K562 (cell line): ENCODE results near the gene CHAD. TPM values are rescaled to one million over a fixed set of nuclear protein-coding genes. Genes with fewer than 3 reads are reported as not detected.

Experiments
- ATF7 ChIP-seq: fragments of 450-650 bp; IDR thresholded peaks from 2 replicates; pipeline ENCODE4 v1.7.1; 2014; ENCODE audit warnings: mild to moderate bottlenecking, moderate library complexity
- CBFB ChIP-seq: sonication (generic); formaldehyde crosslinking; IDR thresholded peaks from 2 replicates; pipeline ENCODE4 v1.4.0; 2020; ENCODE audit warnings: mild to moderate bottlenecking, missing genetic modification reagents
- CBX1 ChIP-seq: sonication (generic); IDR thresholded peaks from 2 replicates; pipeline ENCODE4 v1.6.1; 2016; ENCODE audit warnings: antibody characterized with exemption, low read depth, mild to moderate bottlenecking
- CREB1 ChIP-seq, 2 experiments: sonication (generic) in 1 of 2; formaldehyde crosslinking in 1 of 2; IDR thresholded peaks; 2 replicates each; pipeline versions ENCODE4 v1.6.1 to v1.8.0; 2012 to 2022; ENCODE audit warnings: inconsistent platforms in 1 of 2, mild to moderate bottlenecking in 1 of 2, missing genetic modification reagents in 1 of 2, moderate library complexity in 1 of 2
- GATAD2B ChIP-seq: fragments of 450-650 bp; IDR thresholded peaks from 2 replicates; pipeline ENCODE4 v1.6.1; 2017; ENCODE audit warnings: mild to moderate bottlenecking, borderline replicate concordance
- GTF2A2 ChIP-seq: IDR thresholded peaks from 2 replicates; pipeline ENCODE4 v1.6.1; 2016; ENCODE audit warnings: mild to moderate bottlenecking, missing genetic modification characterization, missing compliant biosample characterization
- JUN ChIP-seq, 2 experiments: sonication (generic) in 1 of 2; formaldehyde crosslinking in 1 of 2; IDR thresholded peaks; 2 replicates each; pipeline versions ENCODE4 v1.6.1 to v1.8.0; 2012 to 2022; ENCODE audit warnings: borderline replicate concordance in 2 of 2, mild to moderate bottlenecking in 2 of 2, improper control_type of control experiment in 1 of 2, low read depth in 1 of 2, low read length in 1 of 2, missing genetic modification reagents in 1 of 2
- KLF6 ChIP-seq: fragments of 250-450 bp; sonication (Bioruptor Pico); IDR thresholded peaks from 2 replicates; pipeline ENCODE4 v1.4.0; 2020; ENCODE audit warnings: mild to moderate bottlenecking, moderate library complexity, borderline replicate concordance
- L3MBTL2 ChIP-seq: fragments of 450-650 bp; IDR thresholded peaks from 2 replicates; pipeline ENCODE4 v1.6.1; 2016; ENCODE audit warnings: mild to moderate bottlenecking, moderate library complexity
- NFE2 ChIP-seq: IDR thresholded peaks from 2 replicates; pipeline ENCODE4 v1.6.1; 2014; ENCODE audit warnings: antibody characterized with exemption, low read depth
- NR4A1 ChIP-seq, 2 experiments: fragments of 250-450 bp in 1 of 2; fragments of 450-650 bp in 1 of 2; sonication (Bioruptor Pico) in 1 of 2; IDR thresholded peaks; 2 replicates each; pipeline versions ENCODE4 v1.4.0 to v1.6.1; 2016 to 2020; ENCODE audit warnings: mild to moderate bottlenecking in 2 of 2, missing compliant biosample characterization in 1 of 2, missing genetic modification characterization in 1 of 2, moderate library complexity in 1 of 2
- POLR2A ChIP-seq: fragments of 450-650 bp; conservative IDR thresholded peaks from 2 replicates; pipeline ENCODE4 v1.6.1; 2016
- RB1 ChIP-seq: fragments of 450-650 bp; IDR thresholded peaks from 2 replicates; pipeline ENCODE4 v1.6.1; 2017; ENCODE audit warnings: low read depth, mild to moderate bottlenecking
- RCOR1 ChIP-seq, 2 experiments: IDR thresholded peaks; 2 replicates each; pipeline ENCODE4 v1.6.1; 2012; ENCODE audit warnings: low read depth in 2 of 2, low read length in 2 of 2, borderline replicate concordance in 1 of 2, improper control_type of control experiment in 1 of 2
- SIN3B ChIP-seq: fragments of 450-650 bp; IDR thresholded peaks from 2 replicates; pipeline ENCODE4 v1.6.1; 2017; ENCODE audit warnings: low read depth, mild to moderate bottlenecking, moderate library complexity
- SOX6 ChIP-seq: fragments of 450-650 bp; IDR thresholded peaks from 2 replicates; pipeline ENCODE4 v1.6.1; 2014; ENCODE audit warnings: mild to moderate bottlenecking
- SREBF1 ChIP-seq: fragments of 150-350 bp; IDR thresholded peaks from 2 replicates; pipeline ENCODE4 v1.6.1; 2014; ENCODE audit warnings: antibody characterized with exemption, low read depth, low read length, borderline replicate concordance
- TAL1 ChIP-seq: fragments of 450-650 bp; IDR thresholded peaks from 2 replicates; pipeline ENCODE4 v1.6.1; 2016; ENCODE audit warnings: mild to moderate bottlenecking
- TFAP4 ChIP-seq: sonication (generic); formaldehyde crosslinking; IDR thresholded peaks from 2 replicates; pipeline ENCODE4 v1.8.0; 2022; ENCODE audit warnings: missing genetic modification reagents, mild to moderate bottlenecking, moderate library complexity, borderline replicate concordance
- ZFX ChIP-seq: sonication (generic); formaldehyde crosslinking; IDR thresholded peaks from 2 replicates; pipeline ENCODE4 v1.8.0; 2022; ENCODE audit warnings: mild to moderate bottlenecking, missing genetic modification reagents, moderate library complexity
- ZNF239 ChIP-seq: fragments of 250-450 bp; sonication (Bioruptor Pico); IDR thresholded peaks from 2 replicates; pipeline ENCODE4 v1.4.0; 2020; ENCODE audit warnings: mild to moderate bottlenecking
- ZNF282 ChIP-seq: sonication (generic); formaldehyde crosslinking; IDR thresholded peaks from 2 replicates; pipeline ENCODE4 v1.8.1; 2023; ENCODE audit warnings: missing genetic modification reagents
- ZNF384 ChIP-seq: IDR thresholded peaks from 2 replicates; pipeline ENCODE4 v1.6.1; 2012; ENCODE audit warnings: low read depth, low read length, improper control_type of control experiment
- ZNF778 ChIP-seq: fragments of 450-650 bp; formaldehyde crosslinking; IDR thresholded peaks from 2 replicates; pipeline ENCODE4 v1.4.0; 2020; ENCODE audit warnings: mild to moderate bottlenecking, moderate library complexity
- polyA plus RNA-seq, 8 experiments: library from polyadenylated mRNA; depleted of rRNA in 4 of 8; stranded (reverse) in 5 of 8; unstranded in 3 of 8; fragments of >200 nt; fragmentation: Nextera tagmentation in 2 of 8; fragmentation: Illumina TruSeq in 1 of 8; extraction: Ambion mirVana in 2 of 8; extraction: Trizol in 1 of 8; gene quantifications; 2 replicates each; pipeline versions ENCODE4 v1.2.1 to v1.2.3, GENCODE V29; 2011 to 2014; ENCODE audit warnings: inconsistent platforms in 1 of 8, missing spikeins in 1 of 8
- total RNA-seq, 7 experiments: library from RNA; depleted of rRNA in 6 of 7; stranded (reverse); fragments of >200 nt in 6 of 7; fragmentation: Illumina TruSeq in 2 of 7; extraction: Trizol in 2 of 7; gene quantifications; 2 replicates each; pipeline versions ENCODE4 v1.2.1 to v1.2.3, GENCODE V29; 2011 to 2021; ENCODE audit warnings: low replicate concordance in 1 of 7
- TF ChIP-seq, protein P1 (sequence below), 3 experiments: fragments of 200-800 bp in 1 of 3; sonication (Bioruptor generic) in 1 of 3; sonication (generic) in 1 of 3; formaldehyde crosslinking in 1 of 3; IDR thresholded peaks; 2 replicates each; pipeline versions ENCODE4 v1.6.1 to v1.8.0; 2016 to 2022; ENCODE audit warnings: mild to moderate bottlenecking in 2 of 3, missing compliant biosample characterization in 2 of 3, missing genetic modification characterization in 2 of 3, missing genetic modification reagents in 1 of 3

Gene CHAD
- total and polyA plus RNA-seq, 9 of the 15 experiments (the other 6 are each of a cell fraction or from before 2014, with no cell fraction given): not detected

DNA sequence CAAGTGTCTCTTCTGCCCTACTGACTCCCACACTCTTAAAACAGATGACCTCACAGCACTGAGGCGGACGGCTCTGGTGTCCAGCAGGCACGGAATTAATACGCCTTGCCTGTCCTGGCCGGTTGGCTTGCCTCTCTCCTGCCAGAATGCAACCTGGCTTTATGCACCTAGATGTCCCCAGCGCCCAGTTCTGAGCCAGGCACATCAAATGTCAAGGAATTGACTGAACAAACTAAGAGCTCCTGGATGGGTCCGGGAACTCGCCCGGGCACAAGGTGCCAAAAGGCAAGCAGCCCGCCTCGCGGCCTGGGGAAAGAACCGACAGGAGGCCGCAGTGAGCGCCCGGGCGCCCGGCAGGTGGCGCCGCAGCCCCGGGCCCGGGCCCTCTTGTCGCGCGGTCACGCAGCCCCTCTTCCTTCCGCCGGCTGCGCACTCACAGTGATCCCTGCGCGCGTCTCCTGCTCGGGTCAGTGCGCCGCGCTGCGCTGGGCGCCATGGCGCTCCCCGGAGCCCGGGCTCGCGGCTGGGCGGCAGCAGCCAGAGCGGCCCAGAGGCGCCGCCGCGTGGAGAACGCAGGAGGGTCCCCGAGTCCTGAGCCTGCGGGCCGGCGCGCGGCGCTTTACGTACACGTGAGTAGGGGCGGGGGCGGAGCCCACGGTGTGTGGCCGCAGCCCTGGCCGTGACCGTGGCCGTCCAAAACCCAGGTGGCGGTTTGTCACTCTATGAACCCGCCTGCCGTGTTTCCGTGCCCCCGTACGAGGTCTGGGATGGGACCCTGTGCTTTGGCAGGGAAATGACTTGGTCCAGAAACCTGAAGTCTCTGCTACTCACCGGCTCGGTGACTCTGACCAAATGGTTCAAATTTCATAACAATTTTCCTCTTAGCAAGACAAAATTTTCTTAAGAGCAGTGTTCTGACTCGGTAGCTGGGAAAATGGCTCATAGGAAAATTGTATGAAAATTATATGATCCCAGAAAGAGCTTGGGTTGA is 10.0 kb upstream of the CHAD start, which contains the start of gene RSAD1 (continued):
- TF ChIP-seq, protein P1, sequence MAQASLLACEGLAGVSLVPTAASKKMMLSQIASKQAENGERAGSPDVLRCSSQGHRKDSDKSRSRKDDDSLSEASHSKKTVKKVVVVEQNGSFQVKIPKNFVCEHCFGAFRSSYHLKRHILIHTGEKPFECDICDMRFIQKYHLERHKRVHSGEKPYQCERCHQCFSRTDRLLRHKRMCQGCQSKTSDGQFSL (CRISPR knock-in tag; IDR thresholded peaks at IDR 0.05): 0 out of 2 replicates have a peak, but pooled peaks have one; percentile 59
- TF ChIP-seq, protein P1 (tag; IDR thresholded peaks at IDR 0.05): no peak
- peak; percentile 97 for TF ChIP-seq ZFX (CRISPR knock-in tag)
- TF ChIP-seq L3MBTL2: peak; percentile 95
- 0 out of 2 replicates have a peak, but pooled peaks have one; percentile 16 for TF ChIP-seq KLF6
- 0 out of 2 replicates have a peak, but pooled peaks have one; percentile 28 for TF ChIP-seq ZNF282 (CRISPR knock-in tag)
- peak in 1 of 2 experiments; percentile 65; a peak in 2 of 4 replicates for TF ChIP-seq RCOR1 (IDR thresholded peaks at IDR 0.05; ENCODE audit: borderline replicate concordance in 1 of 2, low read depth in 2 of 2, low read length in 2 of 2)
- peak; percentile 91 for TF ChIP-seq GATAD2B
- peak; percentile 46; the same call in 1 of the 2 replicates for TF ChIP-seq TFAP4 (CRISPR knock-in tag)
- TF ChIP-seq POLR2A: peak; percentile 70; the same call in 1 of the 2 replicates
- TF ChIP-seq CBFB (CRISPR knock-in tag): no peak
- no peak for TF ChIP-seq ZNF778 (CRISPR knock-in tag)
- TF ChIP-seq RB1: peak; percentile 98
- TF ChIP-seq SREBF1: no peak; the same call in 1 of the 2 replicates
- TF ChIP-seq TAL1: no peak
- peak; percentile 89 for TF ChIP-seq ATF7
- no peak for TF ChIP-seq GTF2A2 (tag)
- TF ChIP-seq JUN (IDR thresholded peaks at IDR 0.05; ENCODE audit: borderline replicate concordance, low read depth, low read length): 0 out of 2 replicates have a peak, but pooled peaks have one; percentile 32
- TF ChIP-seq JUN (CRISPR knock-in tag; IDR thresholded peaks at IDR 0.05; ENCODE audit: borderline replicate concordance): no peak
- 0 out of 2 replicates have a peak, but pooled peaks have one; percentile 12 for TF ChIP-seq NR4A1 (CRISPR knock-in tag; IDR thresholded peaks at IDR 0.05)
- peak; percentile 82; the same call in 1 of the 2 replicates for TF ChIP-seq NR4A1 (tag; IDR thresholded peaks at IDR 0.05)
- no peak for TF ChIP-seq ZNF384
- peak; percentile 76 for TF ChIP-seq SOX6
- TF ChIP-seq CREB1 (IDR thresholded peaks at IDR 0.05): peak; percentile 84
- TF ChIP-seq CREB1 (CRISPR knock-in tag; IDR thresholded peaks at IDR 0.05): peak; percentile 84
- TF ChIP-seq CBX1: peak; percentile 83; the same call in 1 of the 2 replicates
- no peak for TF ChIP-seq ZNF239 (CRISPR knock-in tag)
- TF ChIP-seq SIN3B: peak; percentile 81
- TF ChIP-seq NFE2: peak; percentile 18; the same call in 1 of the 2 replicates
